RWPE2 (cell line): ENCODE data around the gene DZIP3.
"Not testable (repeated sequence)": the region's sequence is repeated elsewhere in the genome, so short reads cannot be mapped to it uniquely, and the experiment has no call there.

ENCODE experiments used
- ATAC-seq: fragments of 200-7000 bp; cut with Tn5 transposase; 3 replicates; pipeline ENCODE4 v1.9.1; 2021; ENCODE audit warnings: low read depth
- DNase-seq: peaks from one replicate; pipeline ENCODE4 v3.0.0-alpha.2; 2020; ENCODE audit warnings: low spot score
- H3K27ac ChIP-seq: fragments of 450-650 bp; 2 replicates; pipeline ENCODE4 v1.5.1; 2017; ENCODE audit warnings: mild to moderate bottlenecking; ENCODE audit not compliant: poor library complexity, severe bottlenecking
- H3K27me3 ChIP-seq: fragments of 250-450 bp; sonication (Bioruptor Pico); 2 replicates; pipeline ENCODE4 v1.5.1; 2021; ENCODE audit warnings: mild to moderate bottlenecking, moderate library complexity; ENCODE audit not compliant: insufficient read depth, poor library complexity, severe bottlenecking
- H3K36me3 ChIP-seq: fragments of 250-450 bp; sonication (Bioruptor Pico); 2 replicates; pipeline ENCODE4 v1.5.1; 2020; ENCODE audit warnings: low read depth, mild to moderate bottlenecking, moderate library complexity
- H3K4me1 ChIP-seq: fragments of 250-450 bp; sonication (Bioruptor Pico); 2 replicates; pipeline ENCODE4 v1.5.1; 2021; ENCODE audit warnings: mild to moderate bottlenecking, moderate library complexity; ENCODE audit not compliant: insufficient read depth, poor library complexity, severe bottlenecking
- H3K4me3 ChIP-seq: fragments of 250-450 bp; sonication (Bioruptor Pico); 2 replicates; pipeline ENCODE4 v1.5.1; 2021; ENCODE audit warnings: mild to moderate bottlenecking, moderate library complexity; ENCODE audit not compliant: severe bottlenecking
- H3K9me3 ChIP-seq: fragments of 250-450 bp; sonication (Bioruptor Pico); 2 replicates; pipeline ENCODE4 v1.5.1; 2021; ENCODE audit warnings: mild to moderate bottlenecking, moderate library complexity; ENCODE audit not compliant: severe bottlenecking
- TF ChIP-seq, protein P1 (sequence below): fragments of 450-650 bp; IDR thresholded peaks from one replicate; pipeline ENCODE4 v1.5.1; 2017; ENCODE audit warnings: mild to moderate bottlenecking, moderate library complexity; ENCODE audit not compliant: poor library complexity, severe bottlenecking

DZIP3 gene

DNA sequence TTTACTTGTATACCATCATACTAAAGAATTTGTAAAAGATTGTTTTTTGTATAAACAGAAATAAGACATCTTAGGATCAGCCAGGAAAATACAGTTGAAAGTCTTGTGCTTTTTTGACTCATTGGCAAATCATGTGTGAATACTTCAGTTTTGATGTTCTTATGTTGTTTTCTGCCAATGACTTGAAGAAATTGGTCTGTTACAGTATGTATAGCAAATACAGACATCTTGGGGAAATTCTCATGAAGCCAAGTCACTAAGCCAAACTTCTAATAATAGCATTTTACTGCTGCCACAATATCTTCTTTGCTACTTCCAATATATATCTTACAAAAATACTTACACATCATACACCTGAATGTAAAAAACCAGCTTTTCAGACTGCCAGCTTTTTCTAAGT, 83.2 kb downstream of the DZIP3 start:
- DNase-seq, result no peak
- TF ChIP-seq, protein P1, sequence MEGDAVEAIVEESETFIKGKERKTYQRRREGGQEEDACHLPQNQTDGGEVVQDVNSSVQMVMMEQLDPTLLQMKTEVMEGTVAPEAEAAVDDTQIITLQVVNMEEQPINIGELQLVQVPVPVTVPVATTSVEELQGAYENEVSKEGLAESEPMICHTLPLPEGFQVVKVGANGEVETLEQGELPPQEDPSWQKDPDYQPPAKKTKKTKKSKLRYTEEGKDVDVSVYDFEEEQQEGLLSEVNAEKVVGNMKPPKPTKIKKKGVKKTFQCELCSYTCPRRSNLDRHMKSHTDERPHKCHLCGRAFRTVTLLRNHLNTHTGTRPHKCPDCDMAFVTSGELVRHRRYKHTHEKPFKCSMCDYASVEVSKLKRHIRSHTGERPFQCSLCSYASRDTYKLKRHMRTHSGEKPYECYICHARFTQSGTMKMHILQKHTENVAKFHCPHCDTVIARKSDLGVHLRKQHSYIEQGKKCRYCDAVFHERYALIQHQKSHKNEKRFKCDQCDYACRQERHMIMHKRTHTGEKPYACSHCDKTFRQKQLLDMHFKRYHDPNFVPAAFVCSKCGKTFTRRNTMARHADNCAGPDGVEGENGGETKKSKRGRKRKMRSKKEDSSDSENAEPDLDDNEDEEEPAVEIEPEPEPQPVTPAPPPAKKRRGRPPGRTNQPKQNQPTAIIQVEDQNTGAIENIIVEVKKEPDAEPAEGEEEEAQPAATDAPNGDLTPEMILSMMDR, result no peak
- Histone ChIP-seq H3K27me3 (no peaks in the 10 kb centered on the region), H3K9me3 (no peaks in the 10 kb centered on the region), H3K4me1 (no peaks in the 10 kb centered on the region), H3K36me3 (peaks cover 15% of the 10 kb centered on the region; the same call in 1 of the 2 replicates), H3K4me3 (no peak overlapping the region), H3K27ac (no peak overlapping the region)
- ATAC-seq, result no peak

DNA sequence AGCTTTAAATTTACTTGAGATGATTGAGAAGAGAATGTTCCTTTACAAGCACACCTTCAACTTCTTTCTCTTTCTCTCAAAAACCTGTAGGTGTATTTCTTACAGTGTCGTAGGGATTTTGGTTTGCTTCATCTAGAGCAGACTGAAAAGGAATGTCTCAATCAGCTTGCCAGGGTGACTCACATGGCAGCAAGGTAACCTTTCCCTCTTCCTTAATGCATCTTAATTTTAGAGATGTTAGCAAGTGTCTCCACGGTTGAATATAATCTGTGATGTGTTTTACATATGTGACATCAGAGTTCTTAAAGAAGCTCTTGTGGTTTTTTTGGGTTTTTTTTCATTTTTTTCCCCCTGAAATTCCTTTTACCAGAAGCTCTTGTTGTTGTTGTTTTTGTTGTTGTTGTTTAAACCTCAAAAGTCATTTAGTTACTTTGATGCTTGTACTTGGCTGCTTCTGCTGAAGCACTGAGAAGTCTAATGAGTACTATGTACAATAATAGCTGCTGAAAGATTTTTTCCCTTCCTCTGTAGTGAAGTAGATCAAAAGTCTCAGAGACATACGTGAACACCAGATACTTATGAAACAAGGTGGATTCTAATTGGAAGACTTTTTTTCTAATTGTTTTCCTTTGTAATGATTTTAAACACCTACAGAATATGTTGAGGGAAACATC, 84.6 kb downstream of the DZIP3 start:
- H3K36me3 ChIP-seq, result peaks cover 15% of the 10 kb centered on the region; the same call in 1 of the 2 replicates
- H3K4me1 ChIP-seq, result no peaks in the 10 kb centered on the region
- no peak overlapping the region for H3K27ac ChIP-seq
- no peaks in the 10 kb centered on the region for H3K9me3 ChIP-seq
- no peak for DNase-seq
- no peak overlapping the region for H3K4me3 ChIP-seq
- no peak for ATAC-seq
- TF ChIP-seq, protein P1, result no peak
- H3K27me3 ChIP-seq, result no peaks in the 10 kb centered on the region

DNA sequence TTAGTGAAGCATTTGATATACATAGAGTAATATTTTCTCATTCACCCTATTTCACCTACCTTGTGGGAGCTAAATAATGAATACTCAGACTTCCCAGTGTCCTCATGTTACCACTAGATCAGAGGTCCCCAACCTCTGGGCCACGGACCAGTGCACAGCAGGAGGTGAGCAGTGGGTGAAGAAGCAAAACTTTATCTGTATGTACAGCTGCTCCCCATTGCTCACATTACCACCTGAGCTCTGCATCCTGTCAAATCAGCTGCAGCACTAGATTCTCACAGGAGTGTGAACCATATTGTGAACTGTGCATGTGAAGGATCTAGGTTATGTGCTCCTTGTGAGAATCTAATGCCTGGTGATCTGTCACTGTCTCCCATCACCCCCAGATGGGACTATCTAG, 88.3 kb downstream of the DZIP3 start:
- DNase-seq (no peak), ATAC-seq (no peak)
- H3K4me1 ChIP-seq, result no peaks in the 10 kb centered on the region
- no peaks in the 10 kb centered on the region for H3K27me3 ChIP-seq
- no peaks in the 10 kb centered on the region for H3K36me3 ChIP-seq
- no peak overlapping the region for H3K27ac ChIP-seq
- TF ChIP-seq, protein P1, result no peak
- no peaks in the 10 kb centered on the region for H3K9me3 ChIP-seq
- no peak overlapping the region for H3K4me3 ChIP-seq

DNA sequence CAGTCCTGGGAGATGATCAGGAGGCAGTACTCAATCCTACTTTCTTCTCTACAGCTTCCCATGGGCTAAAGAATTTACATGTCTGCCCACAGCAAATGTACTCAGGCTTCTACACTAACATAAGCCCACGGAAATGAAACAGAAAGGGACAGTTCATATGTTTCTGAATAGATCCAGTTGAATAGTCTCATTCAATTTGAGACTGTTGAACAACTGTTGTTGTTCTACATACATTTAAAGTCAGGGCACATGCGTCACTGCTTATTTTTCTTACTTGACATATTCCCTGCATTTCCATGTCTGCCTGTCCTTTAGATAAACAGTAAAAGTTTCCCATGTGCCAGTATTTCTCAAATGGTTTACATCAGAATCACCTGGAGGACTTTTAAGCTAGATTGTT, 102.8 kb downstream of the DZIP3 start:
- H3K27ac ChIP-seq, H3K27me3 ChIP-seq, H3K36me3 ChIP-seq, ATAC-seq, H3K4me1 ChIP-seq, DNase-seq, H3K9me3 ChIP-seq, H3K4me3 ChIP-seq: not testable (repeated sequence)

DNA sequence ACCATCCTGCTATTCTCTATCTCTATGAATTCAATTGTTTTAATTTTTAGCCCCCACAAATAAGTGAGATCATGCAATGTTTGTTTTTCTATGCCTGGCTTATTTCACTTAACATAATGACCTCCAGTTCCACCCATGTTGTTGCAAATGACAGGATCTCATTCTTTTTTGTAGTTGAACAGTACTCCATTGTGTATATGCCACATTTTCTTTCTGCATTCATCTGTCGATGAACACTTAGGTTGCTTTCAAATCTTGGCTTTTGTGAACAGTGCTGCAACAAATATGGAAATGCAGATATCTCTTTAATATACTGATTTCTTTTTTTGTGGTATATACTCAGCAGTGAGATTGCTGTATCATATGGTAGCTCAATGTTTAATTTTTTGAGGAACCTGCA, 108.9 kb downstream of the DZIP3 start:
- Histone ChIP-seq H3K36me3 (no peaks in the 10 kb centered on the region), H3K9me3 (no peaks in the 10 kb centered on the region), H3K4me1 (no peaks in the 10 kb centered on the region), H3K4me3 (no peak overlapping the region), H3K27me3 (no peaks in the 10 kb centered on the region), H3K27ac (no peak overlapping the region)
- DNase-seq (no peak), ATAC-seq (no peak)
- TF ChIP-seq, protein P1, result no peak
